ENCODE measurements around the gene TREH.

DNA sequence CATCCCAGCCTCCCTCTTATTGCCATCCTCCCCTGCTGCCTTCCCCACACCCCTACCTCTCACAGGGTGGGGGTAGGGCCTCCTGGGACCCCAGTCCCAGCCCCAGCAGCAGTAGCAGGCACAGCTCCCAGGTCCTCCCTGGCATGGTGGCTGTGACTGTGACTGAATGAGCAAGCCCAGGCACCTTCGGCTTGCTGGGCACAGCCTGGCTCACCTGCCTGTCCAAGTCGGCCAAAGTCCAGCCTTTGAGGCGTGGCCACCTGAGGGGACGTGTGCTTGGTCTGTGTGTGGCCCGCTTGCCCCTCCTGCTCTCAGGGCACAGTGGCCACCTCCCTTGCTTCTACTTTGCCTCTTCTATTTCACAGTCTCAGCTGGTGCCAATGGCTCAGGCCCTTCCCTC, at the start of gene TREH:
- TF ChIP-seq POLR2AphosphoS5 (IDR thresholded peaks at IDR 0.05; ENCODE audit: low read depth, low read length): no peak
- no peak for TF ChIP-seq SIN3A (IDR thresholded peaks at IDR 0.05; ENCODE audit: borderline replicate concordance, insufficient read depth, low read length)
